ENCODE data around the gene SPRY4.
A peak's percentile ranks its signal among the peaks of the same experiment; 100 is the strongest.

Gene SPRY4

GRCh38 chr5:142316051-142316450, 8.8 kb downstream of the SPRY4 start:
- Histone ChIP-seq H2BK12ac (ENCODE audit: low read length) (no peak overlapping the region), H3K23ac (ENCODE audit: low read depth, low read length, poor library complexity) (no peak overlapping the region), H2AFZ (ENCODE audit: low read length) (no peak overlapping the region), H2AK5ac (ENCODE audit: low read depth, low read length) (no peak overlapping the region), H3K9ac (ENCODE audit: low read depth, low read length, poor library complexity) (no peak overlapping the region), H3K4me3 (ENCODE audit: low read length in 2 of 2) (no peak overlapping the region), H4K91ac (ENCODE audit: low read depth, low read length, poor library complexity) (no peak overlapping the region), H3K18ac (ENCODE audit: low read length) (no peak overlapping the region), H2BK15ac (ENCODE audit: low read length) (no peak overlapping the region), H3K27me3 (ENCODE audit: control insufficient read depth in 3 of 3, insufficient read depth in 3 of 3, low read depth in 1 of 3, low read length in 3 of 3) (no peaks in the 10 kb centered on the region), H2BK5ac (ENCODE audit: low read length) (no peak overlapping the region), H3K4me2 (ENCODE audit: insufficient read depth, low read length, poor library complexity, severe bottlenecking) (no peak overlapping the region), H3K4me1 (ENCODE audit: control insufficient read depth in 2 of 2, insufficient read depth in 1 of 2, low read depth in 1 of 2, low read length in 2 of 2) (peaks cover 32 to 50% of the 10 kb centered on the region in 2 donors), H3K79me1 (ENCODE audit: low read depth, low read length) (peaks cover 11% of the 10 kb centered on the region), H3K14ac (ENCODE audit: low read length) (no peak overlapping the region), H2BK120ac (ENCODE audit: low read depth, low read length) (no peak overlapping the region), H4K8ac (ENCODE audit: low read depth, low read length) (no peak overlapping the region), H3K36me3 (replicated peaks in 1 of 2; ENCODE audit: control insufficient read depth in 2 of 2, insufficient read depth in 2 of 2, low read length in 2 of 2) (peaks cover 7 to 88% of the 10 kb centered on the region in 2 donors), H3K9me3 (replicated peaks in 1 of 2; ENCODE audit: control insufficient read depth in 2 of 2, insufficient read depth in 1 of 2, low read depth in 1 of 2, low read length in 2 of 2) (no peaks in the 10 kb centered on the region), H3K27ac (replicated peaks; ENCODE audit: low read length) (no peak overlapping the region), H3K4ac (ENCODE audit: low read length) (no peak overlapping the region)
- no peak for DNase-seq (ENCODE audit: low spot score)
- no CpG with 5 or more reads among the region's 4 CpGs for WGBS, 2 donors (ENCODE audit: extremely low coverage in 2 of 2, insufficient read length in 2 of 2, insufficient replicate concordance in 1 of 2)

DNA sequence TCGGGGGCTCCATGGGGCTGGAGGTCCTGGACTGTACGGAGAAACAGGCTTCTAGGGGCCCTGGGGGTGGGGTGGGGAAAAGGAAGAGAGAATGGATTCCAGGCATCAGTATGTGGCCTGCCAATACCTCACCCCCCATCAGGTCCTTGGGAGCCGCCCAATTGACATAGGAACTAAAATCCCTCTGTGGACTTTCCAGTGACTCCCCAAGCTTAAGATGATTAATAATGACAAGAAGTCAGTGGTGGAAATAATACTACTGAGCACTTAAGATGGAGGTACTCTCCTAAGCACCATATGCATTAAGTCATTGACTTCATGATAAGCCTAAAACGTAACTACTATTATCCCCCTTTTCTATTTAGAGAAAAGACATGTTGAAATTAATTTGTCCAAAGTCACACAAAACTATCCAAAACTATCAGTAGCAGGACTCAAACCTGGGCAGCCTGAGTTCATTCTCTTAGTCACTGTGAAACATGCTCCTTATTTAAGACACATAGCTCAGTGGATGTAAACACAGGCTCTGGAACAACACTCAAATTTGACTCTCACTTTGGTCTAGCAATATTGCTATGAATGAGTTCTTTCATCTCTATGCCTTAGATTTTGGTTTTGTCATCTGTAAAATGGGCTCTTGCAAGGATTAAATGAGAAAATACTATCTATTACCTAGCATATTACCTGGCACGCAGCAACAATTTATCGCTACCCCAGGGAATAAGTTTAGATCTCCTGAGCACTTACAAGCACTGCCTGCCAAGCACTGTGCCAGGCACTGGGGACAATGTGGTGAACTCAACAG, 9.5 kb downstream of the SPRY4 start:
- no peak overlapping the region for H2AFZ ChIP-seq (ENCODE audit: low read length)
- no peak for DNase-seq (ENCODE audit: low spot score)
- peaks cover 15% of the 10 kb centered on the region for H3K79me1 ChIP-seq (ENCODE audit: low read depth, low read length)
- no peaks in the 10 kb centered on the region for H3K27me3 ChIP-seq (ENCODE audit: control insufficient read depth in 3 of 3, insufficient read depth in 3 of 3, low read depth in 1 of 3, low read length in 3 of 3)
- no peak overlapping the region for H3K4me3 ChIP-seq (ENCODE audit: low read length in 2 of 2)
- H4K91ac ChIP-seq (ENCODE audit: low read depth, low read length, poor library complexity) = no peak overlapping the region
- H3K9ac ChIP-seq (ENCODE audit: low read depth, low read length, poor library complexity) = no peak overlapping the region
- H2AK5ac ChIP-seq (ENCODE audit: low read depth, low read length) = no peak overlapping the region
- H2BK12ac ChIP-seq (ENCODE audit: low read length) = no peak overlapping the region
- no peak overlapping the region for H2BK15ac ChIP-seq (ENCODE audit: low read length)
- H3K9me3 ChIP-seq (replicated peaks in 1 of 2; ENCODE audit: control insufficient read depth in 2 of 2, insufficient read depth in 1 of 2, low read depth in 1 of 2, low read length in 2 of 2) = no peaks in the 10 kb centered on the region
- no CpG with 5 or more reads among the region's 6 CpGs for WGBS, 2 donors (ENCODE audit: extremely low coverage in 2 of 2, insufficient read length in 2 of 2, insufficient replicate concordance in 1 of 2)
- no peak overlapping the region for H3K4ac ChIP-seq (ENCODE audit: low read length)
- no peak overlapping the region for H2BK5ac ChIP-seq (ENCODE audit: low read length)
- no peak overlapping the region for H4K8ac ChIP-seq (ENCODE audit: low read depth, low read length)
- no peak overlapping the region for H3K14ac ChIP-seq (ENCODE audit: low read length)
- H3K23ac ChIP-seq (ENCODE audit: low read depth, low read length, poor library complexity) = no peak overlapping the region
- H3K36me3 ChIP-seq (replicated peaks in 1 of 2; ENCODE audit: control insufficient read depth in 2 of 2, insufficient read depth in 2 of 2, low read length in 2 of 2) = peaks cover 12 to 94% of the 10 kb centered on the region in 2 donors
- H3K4me1 ChIP-seq (ENCODE audit: control insufficient read depth in 2 of 2, insufficient read depth in 1 of 2, low read depth in 1 of 2, low read length in 2 of 2) = peaks cover 30 to 42% of the 10 kb centered on the region in 2 donors
- H2BK120ac ChIP-seq (ENCODE audit: low read depth, low read length) = no peak overlapping the region
- no peak overlapping the region for H3K27ac ChIP-seq (replicated peaks; ENCODE audit: low read length)
- H3K18ac ChIP-seq (ENCODE audit: low read length) = no peak overlapping the region
- H3K4me2 ChIP-seq (ENCODE audit: insufficient read depth, low read length, poor library complexity, severe bottlenecking) = no peak overlapping the region

DNA sequence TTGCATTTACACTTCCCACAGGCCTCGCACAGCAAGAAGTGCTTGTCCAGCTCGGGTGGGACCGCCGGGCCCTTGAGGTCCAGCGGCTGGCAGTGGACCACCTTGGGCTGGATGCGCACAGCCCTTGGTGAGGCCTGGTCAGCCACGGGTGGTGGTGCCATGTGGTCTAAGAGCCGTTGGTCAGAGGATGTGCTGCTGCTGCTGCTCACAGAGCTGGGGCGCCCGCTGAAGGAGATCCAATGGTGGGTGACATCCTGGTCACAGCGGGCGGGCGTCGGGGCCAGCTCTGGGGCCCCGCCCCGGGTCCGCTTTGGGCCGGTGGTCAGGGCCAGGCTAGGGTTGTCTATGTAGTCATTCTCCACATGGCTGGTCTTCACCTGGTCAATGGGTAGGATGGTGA, 10.2 kb downstream of the SPRY4 start:
- H2BK5ac ChIP-seq (ENCODE audit: low read length) = no peak overlapping the region
- H3K18ac ChIP-seq (ENCODE audit: low read length) = peak overlapping the region; percentile 39
- peak overlapping the region; percentile 19 for H2BK120ac ChIP-seq (ENCODE audit: low read depth, low read length)
- no peak overlapping the region for H2AK5ac ChIP-seq (ENCODE audit: low read depth, low read length)
- H2BK12ac ChIP-seq (ENCODE audit: low read length) = no peak overlapping the region
- peak overlapping the region; percentile 66 for H3K23ac ChIP-seq (ENCODE audit: low read depth, low read length, poor library complexity)
- H3K9me3 ChIP-seq (replicated peaks in 1 of 2; ENCODE audit: control insufficient read depth in 2 of 2, insufficient read depth in 1 of 2, low read depth in 1 of 2, low read length in 2 of 2) = no peaks in the 10 kb centered on the region
- no peak overlapping the region for H3K4ac ChIP-seq (ENCODE audit: low read length)
- no peak overlapping the region for H2BK15ac ChIP-seq (ENCODE audit: low read length)
- no peak overlapping the region for H4K8ac ChIP-seq (ENCODE audit: low read depth, low read length)
- H3K4me2 ChIP-seq (ENCODE audit: insufficient read depth, low read length, poor library complexity, severe bottlenecking) = no peak overlapping the region
- H2AFZ ChIP-seq (ENCODE audit: low read length) = no peak overlapping the region
- WGBS, 2 donors (ENCODE audit: extremely low coverage in 2 of 2, insufficient read length in 2 of 2, insufficient replicate concordance in 1 of 2) = no CpG with 5 or more reads among the region's 18 CpGs
- H3K14ac ChIP-seq (ENCODE audit: low read length) = no peak overlapping the region
- no peak overlapping the region for H3K27ac ChIP-seq (replicated peaks; ENCODE audit: low read length)
- no peaks in the 10 kb centered on the region for H3K27me3 ChIP-seq (ENCODE audit: control insufficient read depth in 3 of 3, insufficient read depth in 3 of 3, low read depth in 1 of 3, low read length in 3 of 3)
- peak overlapping the region in 1 of 2 donors; percentile 32 for H3K4me3 ChIP-seq (ENCODE audit: low read length in 2 of 2)
- H3K36me3 ChIP-seq (replicated peaks in 1 of 2; ENCODE audit: control insufficient read depth in 2 of 2, insufficient read depth in 2 of 2, low read length in 2 of 2) = peaks cover 13 to 100% of the 10 kb centered on the region in 2 donors
- H3K4me1 ChIP-seq (ENCODE audit: control insufficient read depth in 2 of 2, insufficient read depth in 1 of 2, low read depth in 1 of 2, low read length in 2 of 2) = peaks cover 30 to 36% of the 10 kb centered on the region in 2 donors
- no peak overlapping the region for H4K91ac ChIP-seq (ENCODE audit: low read depth, low read length, poor library complexity)
- H3K9ac ChIP-seq (ENCODE audit: low read depth, low read length, poor library complexity) = no peak overlapping the region
- peaks cover 15% of the 10 kb centered on the region for H3K79me1 ChIP-seq (ENCODE audit: low read depth, low read length)
- no peak for DNase-seq (ENCODE audit: low spot score)

GRCh38 chr5:142314109-142314508, 10.7 kb downstream of the SPRY4 start:
- no peak overlapping the region for H3K27ac ChIP-seq (replicated peaks; ENCODE audit: low read length)
- H2AFZ ChIP-seq (ENCODE audit: low read length) = no peak overlapping the region
- no peak overlapping the region for H2AK5ac ChIP-seq (ENCODE audit: low read depth, low read length)
- H2BK5ac ChIP-seq (ENCODE audit: low read length) = no peak overlapping the region
- peaks cover 13 to 100% of the 10 kb centered on the region in 2 donors for H3K36me3 ChIP-seq (replicated peaks in 1 of 2; ENCODE audit: control insufficient read depth in 2 of 2, insufficient read depth in 2 of 2, low read length in 2 of 2)
- peak overlapping the region; percentile 66 for H3K23ac ChIP-seq (ENCODE audit: low read depth, low read length, poor library complexity)
- no CpG with 5 or more reads among the region's 20 CpGs for WGBS, 2 donors (ENCODE audit: extremely low coverage in 2 of 2, insufficient read length in 2 of 2, insufficient replicate concordance in 1 of 2)
- peak overlapping the region; percentile 95 for H3K14ac ChIP-seq (ENCODE audit: low read length)
- peak overlapping the region; percentile 86 for H3K9ac ChIP-seq (ENCODE audit: low read depth, low read length, poor library complexity)
- H2BK15ac ChIP-seq (ENCODE audit: low read length) = no peak overlapping the region
- H3K4me2 ChIP-seq (ENCODE audit: insufficient read depth, low read length, poor library complexity, severe bottlenecking) = no peak overlapping the region
- H3K18ac ChIP-seq (ENCODE audit: low read length) = peak overlapping the region; percentile 39
- no peaks in the 10 kb centered on the region for H3K9me3 ChIP-seq (replicated peaks in 1 of 2; ENCODE audit: control insufficient read depth in 2 of 2, insufficient read depth in 1 of 2, low read depth in 1 of 2, low read length in 2 of 2)
- no peak overlapping the region for H4K91ac ChIP-seq (ENCODE audit: low read depth, low read length, poor library complexity)
- no peak overlapping the region for H3K4ac ChIP-seq (ENCODE audit: low read length)
- H3K4me1 ChIP-seq (ENCODE audit: control insufficient read depth in 2 of 2, insufficient read depth in 1 of 2, low read depth in 1 of 2, low read length in 2 of 2) = peaks cover 26 to 31% of the 10 kb centered on the region in 2 donors
- peak overlapping the region; percentile 36 for H2BK12ac ChIP-seq (ENCODE audit: low read length)
- peak overlapping the region; percentile 4 for H4K8ac ChIP-seq (ENCODE audit: low read depth, low read length)
- peaks cover 15% of the 10 kb centered on the region for H3K79me1 ChIP-seq (ENCODE audit: low read depth, low read length)
- H3K27me3 ChIP-seq (ENCODE audit: control insufficient read depth in 3 of 3, insufficient read depth in 3 of 3, low read depth in 1 of 3, low read length in 3 of 3) = no peaks in the 10 kb centered on the region
- no peak overlapping the region for H2BK120ac ChIP-seq (ENCODE audit: low read depth, low read length)
- DNase-seq (ENCODE audit: low spot score) = no peak
- peak overlapping the region in 1 of 2 donors; percentile 32 for H3K4me3 ChIP-seq (ENCODE audit: low read length in 2 of 2)
